EH (cell line): Measurements from ENCODE around the gene TSLP.

Experiments
- DNase-seq: peaks from one replicate; pipeline ENCODE4 v3.0.0-alpha.2; 2015; ENCODE audit warnings: low read depth

TSLP gene

GRCh38 chr5:111071413-111071812 is at the start of gene TSLP:
TSLP (plus strand) TSS chr5:111071713; CDS start chr5:111071891, 178 bp downstream.
- no peak for DNase-seq

- no peak for DNase-seq
Observed at GRCh38 chr5:111022301-111022700, 49.2 kb upstream of the TSLP start.

- DNase-seq = no peak
Observed at GRCh38 chr5:111028865-111029264, 42.6 kb upstream of the TSLP start.

GRCh38 chr5:111043712-111044506 is 27.6 kb upstream of the TSLP start:
- peak; percentile 32 for DNase-seq

GRCh38 chr5:111058064-111058463 is 13.4 kb upstream of the TSLP start:
- DNase-seq = no peak

- no peak for DNase-seq
Observed at GRCh38 chr5:111060169-111060568, 11.3 kb upstream of the TSLP start.

GRCh38 chr5:111061618-111062017 is 9.9 kb upstream of the TSLP start:
- no peak for DNase-seq

- DNase-seq = peak; percentile 7
Observed at GRCh38 chr5:111063709-111064322, 7.7 kb upstream of the TSLP start.

- DNase-seq = no peak
Observed at GRCh38 chr5:111066261-111066938, 5.1 kb upstream of the TSLP start.

- DNase-seq = no peak
Observed at GRCh38 chr5:111068213-111068612, 3.3 kb upstream of the TSLP start.

- peak; percentile 51 for DNase-seq
Observed at GRCh38 chr5:111069839-111070238, 1.7 kb upstream of the TSLP start.

- no peak for DNase-seq
Observed at GRCh38 chr5:111070272-111071134, 1.0 kb upstream of the TSLP start.

- DNase-seq = peak; percentile 28
Observed at GRCh38 chr5:111072949-111073682, 1.6 kb downstream of the TSLP start.

- DNase-seq = no peak
Observed at GRCh38 chr5:111074244-111074643, 2.7 kb downstream of the TSLP start.

- peak; percentile 80 for DNase-seq
Observed at GRCh38 chr5:111075520-111075919, 4.0 kb downstream of the TSLP start.

GRCh38 chr5:111076091-111076490 is 4.6 kb downstream of the TSLP start:
- no peak for DNase-seq

GRCh38 chr5:111077678-111078077 is 6.2 kb downstream of the TSLP start:
- no peak for DNase-seq

- no peak for DNase-seq
Observed at GRCh38 chr5:111079846-111080245, 8.3 kb downstream of the TSLP start.

- no peak for DNase-seq
Observed at GRCh38 chr5:111083323-111083722, 11.8 kb downstream of the TSLP start.

- DNase-seq = peak; percentile 89
Observed at GRCh38 chr5:111092062-111092853, 20.7 kb downstream of the TSLP start, which contains the start of gene WDR36. WDR36 (plus strand) TSS chr5:111092348; CDS start chr5:111092457, 109 bp downstream.
